Stimulated activated CD4-positive, alpha-beta T cell treated with anti-CD3 and anti-CD28 coated beads, TNF-alpha, amount 100 ng/mL, for 24 hours (primary cell): ENCODE results near the gene ZPBP2.

Experiments
- DNase-seq, 3 experiments: peaks; one replicate each; pipeline ENCODE4 v3.0.0-alpha.2; 2020; ENCODE audit warnings: low read depth in 3 of 3

ZPBP2 gene

DNA sequence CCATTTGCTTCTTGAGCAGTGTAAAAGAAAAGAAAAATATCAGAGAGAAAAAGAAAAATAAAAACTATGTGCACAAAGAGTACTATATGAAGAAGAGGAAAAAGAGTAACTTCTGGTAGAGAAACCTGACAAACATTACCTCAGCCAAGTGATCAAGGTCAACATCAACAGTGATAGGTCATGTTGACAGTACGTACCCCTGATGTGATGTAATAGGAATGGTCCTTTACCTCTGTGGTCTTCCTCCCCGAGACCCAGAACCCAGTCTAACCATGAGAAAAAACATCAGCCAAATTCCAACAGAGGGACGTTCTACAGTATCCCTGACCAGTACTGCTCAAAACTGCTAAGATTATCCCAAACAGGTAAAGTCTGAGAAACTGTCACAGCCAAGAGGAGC, 46.0 kb downstream of the ZPBP2 start:
- no peak for DNase-seq

DNA sequence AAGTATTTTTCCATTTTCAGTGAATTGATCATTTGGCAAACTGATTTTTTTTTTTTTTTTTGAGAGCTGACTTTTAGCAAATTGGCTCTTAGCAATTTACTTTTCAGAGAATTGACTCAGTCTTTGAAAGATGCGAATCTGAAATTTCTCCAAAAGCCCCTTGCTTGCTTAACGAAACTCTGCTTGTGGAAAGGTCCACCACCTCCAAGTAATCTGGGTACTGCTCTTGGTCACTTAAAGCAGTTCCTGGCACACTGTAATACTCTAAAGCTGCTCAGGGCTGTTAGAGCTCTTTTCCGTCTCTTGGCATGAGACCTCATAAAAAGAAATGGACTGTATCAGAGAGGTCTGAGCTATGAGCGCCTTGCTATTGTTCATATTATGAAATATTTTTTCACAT, 47.6 kb downstream of the ZPBP2 start:
- no peak for DNase-seq

DNA sequence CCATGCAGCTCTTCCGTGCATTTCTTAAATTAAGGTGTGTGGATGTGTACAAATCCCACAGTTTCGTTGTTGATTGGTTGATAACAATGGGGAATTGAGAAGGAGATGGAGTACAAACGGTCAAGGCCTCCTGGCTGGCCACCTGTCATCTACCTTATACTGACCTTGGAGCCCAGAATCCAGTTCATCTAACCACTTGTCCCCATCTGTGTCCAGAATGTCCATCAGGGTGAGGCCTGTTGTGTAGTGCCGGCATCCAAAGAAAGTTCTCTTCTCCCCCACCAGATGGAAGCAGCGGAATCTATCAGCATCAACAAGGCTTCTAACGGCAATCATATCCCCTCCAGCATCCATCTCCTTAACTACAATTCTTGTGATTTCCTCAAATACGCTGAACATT, 48.9 kb downstream of the ZPBP2 start:
- DNase-seq: no peak

DNA sequence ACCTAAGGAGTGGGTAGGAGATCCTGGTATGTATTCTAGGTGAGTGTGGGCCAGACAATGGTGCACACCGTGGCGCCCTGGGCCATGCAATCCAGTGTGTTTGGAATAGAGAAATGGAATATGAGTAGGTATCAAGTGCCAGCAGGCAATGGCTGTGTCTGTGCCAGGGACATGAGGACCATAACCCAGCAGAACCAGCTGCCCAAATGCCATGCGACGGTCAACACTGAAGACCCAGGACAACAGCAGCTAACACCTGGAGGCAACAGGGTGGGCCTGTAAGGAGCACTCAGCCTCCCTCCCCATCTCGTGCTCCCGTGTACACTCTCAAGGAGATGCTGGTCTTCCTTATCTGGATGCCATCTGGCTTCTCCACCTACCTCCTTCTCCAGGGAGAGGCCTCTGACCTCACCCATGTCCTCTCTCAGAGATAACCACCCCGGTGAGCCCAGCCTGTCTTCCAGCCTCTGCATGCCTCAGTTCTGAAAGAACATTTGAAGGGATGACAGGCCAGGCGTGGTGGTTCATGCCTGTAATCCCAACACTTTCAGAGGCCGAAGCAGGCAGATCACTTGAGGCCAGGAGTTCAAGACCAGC, 51.2 kb downstream of the ZPBP2 start:
- no peak for DNase-seq

DNA sequence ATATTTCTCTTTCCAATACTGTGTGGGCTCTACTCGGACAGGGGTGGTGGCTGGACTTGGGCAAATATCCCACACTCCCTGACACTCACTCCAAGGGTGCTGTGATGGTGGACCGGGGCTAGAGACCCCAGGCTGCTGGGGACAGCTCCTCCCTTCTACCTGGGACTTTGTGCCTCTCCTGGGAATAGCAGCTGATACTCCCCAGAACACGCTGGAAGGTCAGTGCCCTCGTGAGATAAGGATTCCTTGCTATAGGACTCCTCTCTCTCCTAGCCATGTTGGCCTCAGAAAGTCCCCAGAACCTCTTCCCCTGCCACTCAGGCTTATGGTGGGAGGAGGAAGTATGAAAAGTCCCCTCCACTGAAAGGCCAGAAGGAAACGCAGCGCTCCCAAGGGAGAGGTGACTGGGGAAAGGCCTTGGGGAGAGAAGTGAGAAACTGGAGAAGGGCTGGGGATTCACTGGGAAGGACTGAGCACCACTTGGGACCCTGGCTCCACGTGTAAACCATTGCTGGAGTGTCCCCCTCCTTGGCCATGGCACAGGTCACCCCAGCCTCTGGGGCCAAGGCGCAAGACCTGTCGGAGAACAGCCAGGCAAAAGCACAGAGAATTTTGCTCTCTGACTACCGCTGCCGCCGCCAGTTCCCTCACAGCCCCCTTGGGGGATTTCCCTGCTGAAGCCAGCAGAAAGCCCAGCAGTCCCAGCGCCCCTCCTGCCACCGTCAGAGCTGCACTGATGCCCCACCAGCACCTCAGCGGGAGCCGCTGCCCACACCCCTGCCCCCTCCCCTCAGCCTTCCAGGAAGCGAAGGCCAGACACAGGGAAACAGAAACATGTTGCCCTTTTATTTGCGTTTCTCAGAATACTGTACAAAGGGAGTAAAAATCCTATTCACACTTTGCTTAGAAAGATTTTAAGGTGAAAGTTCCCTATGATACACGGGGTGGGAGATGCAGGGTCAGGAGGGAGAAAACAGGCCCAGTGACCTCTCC, 52.5 kb downstream of the ZPBP2 start:
- peak in 1 of 3 experiments; percentile 69 for DNase-seq

DNA sequence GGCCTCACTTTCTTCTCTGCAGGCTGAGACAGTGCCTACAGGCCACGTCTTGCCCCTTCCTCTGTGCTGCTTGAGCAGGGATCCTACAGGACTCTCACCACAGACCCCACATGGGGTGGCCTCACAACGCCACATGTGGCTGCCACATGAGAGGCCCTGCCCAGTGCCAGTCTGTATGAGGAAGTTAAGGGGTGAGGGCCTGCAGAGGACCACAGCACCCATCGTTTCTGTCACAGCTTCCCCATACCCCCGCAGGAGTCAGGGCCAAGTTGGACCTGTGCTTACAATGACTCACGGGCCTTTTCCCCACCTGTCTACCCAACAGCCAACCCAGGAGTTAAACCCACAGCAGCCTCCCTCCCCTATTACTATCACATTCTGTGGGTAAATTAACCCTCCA, 53.3 kb downstream of the ZPBP2 start:
- DNase-seq: peak in 1 of 3 experiments; percentile 26

DNA sequence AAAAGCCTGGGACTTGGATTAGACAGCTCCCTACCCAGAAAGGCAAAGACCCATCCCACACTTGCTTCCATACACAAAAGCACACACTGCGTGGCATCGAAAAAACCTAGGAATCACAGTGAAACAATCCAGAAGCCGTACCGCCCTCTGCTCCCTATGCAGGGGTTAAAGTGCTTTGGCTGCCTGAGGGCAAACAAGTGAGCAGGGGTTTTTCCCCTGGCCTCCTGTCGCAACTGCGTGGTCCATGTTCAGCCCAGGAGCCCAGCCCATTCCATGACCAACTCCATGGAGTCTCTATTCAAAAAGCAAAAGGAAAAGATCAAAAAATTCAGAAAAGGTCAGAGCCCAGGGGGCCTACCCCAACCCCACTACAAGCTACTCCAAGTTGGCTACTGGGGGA, 54.0 kb downstream of the ZPBP2 start:
- no peak for DNase-seq

DNA sequence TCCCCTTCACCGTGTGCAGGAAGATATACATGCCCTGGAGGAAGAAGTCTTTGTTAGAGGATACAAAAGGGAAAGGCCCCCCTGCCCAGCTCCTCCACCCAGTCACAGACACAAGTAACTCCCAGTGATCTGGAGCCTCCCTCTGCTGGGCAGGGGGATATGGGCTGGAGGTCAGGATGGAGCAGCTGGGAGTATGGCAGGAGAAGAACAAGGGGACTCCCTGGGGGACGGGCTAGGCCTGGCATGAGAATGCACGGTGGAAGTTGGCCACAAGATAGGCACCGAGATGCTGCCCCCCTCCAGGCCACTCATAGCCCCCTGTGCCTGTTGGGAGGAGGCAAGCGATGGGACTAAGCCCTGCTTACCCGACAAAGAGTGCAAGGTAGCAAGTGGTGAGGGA, 55.2 kb downstream of the ZPBP2 start:
- no peak for DNase-seq

DNA sequence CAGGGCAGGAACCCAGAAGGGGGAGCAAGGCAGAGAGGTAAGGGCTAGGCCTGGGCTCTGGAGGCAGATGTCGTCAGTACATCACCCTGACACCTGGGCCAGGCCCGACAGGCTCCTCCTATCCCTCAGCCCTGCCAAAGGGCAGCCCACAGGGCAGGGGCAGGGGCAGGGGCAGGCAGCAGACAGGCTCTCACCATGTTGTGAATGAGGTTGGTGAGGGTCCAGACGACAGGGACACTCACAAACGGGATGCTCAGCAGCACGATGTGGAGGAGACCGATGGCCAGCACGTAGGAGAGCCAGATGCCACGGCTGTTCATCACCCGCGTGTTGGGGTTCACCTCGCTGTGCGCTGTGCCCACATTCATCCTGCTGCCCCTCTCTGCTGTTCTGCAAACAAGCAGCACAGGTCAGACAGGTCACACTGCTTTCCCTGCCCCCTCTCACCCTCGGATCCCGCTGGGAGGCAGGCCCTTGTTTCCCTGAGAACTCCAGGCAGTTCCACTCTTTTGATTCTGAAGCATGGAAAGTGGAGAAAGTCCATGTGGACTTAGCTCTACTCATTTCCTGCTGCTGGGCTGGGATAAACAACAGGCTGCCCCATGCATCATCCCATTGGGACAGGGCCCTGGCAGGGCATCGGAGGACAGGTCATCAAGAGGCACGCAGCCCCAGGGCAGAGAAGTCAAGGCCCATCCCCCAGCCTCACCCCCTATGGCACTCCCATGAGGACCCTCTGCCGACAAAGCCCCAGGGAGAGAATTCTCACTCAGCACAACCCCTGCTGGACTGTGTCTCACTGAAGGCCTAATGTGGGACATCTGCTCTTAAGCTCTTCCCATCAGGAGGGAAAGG, 56.1 kb downstream of the ZPBP2 start:
- DNase-seq: no peak

DNA sequence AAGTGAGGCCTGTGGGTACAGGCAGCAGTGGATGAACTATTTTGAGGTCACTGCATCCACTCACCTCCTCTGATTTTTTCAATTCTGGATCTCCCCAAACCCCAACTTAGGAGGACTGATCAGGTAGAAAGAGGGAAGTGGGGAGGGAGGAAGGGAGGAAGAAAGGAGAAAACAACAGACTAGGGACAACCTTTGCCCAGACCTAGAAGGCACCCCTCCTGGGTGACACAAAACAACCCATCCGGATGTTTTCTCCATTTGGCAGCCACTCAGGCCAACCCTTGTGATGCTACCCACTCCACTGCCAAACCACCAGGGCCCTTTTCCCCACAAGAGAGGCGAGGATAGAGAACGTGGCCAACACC, 56.7 kb downstream of the ZPBP2 start:
- DNase-seq: no peak

DNA sequence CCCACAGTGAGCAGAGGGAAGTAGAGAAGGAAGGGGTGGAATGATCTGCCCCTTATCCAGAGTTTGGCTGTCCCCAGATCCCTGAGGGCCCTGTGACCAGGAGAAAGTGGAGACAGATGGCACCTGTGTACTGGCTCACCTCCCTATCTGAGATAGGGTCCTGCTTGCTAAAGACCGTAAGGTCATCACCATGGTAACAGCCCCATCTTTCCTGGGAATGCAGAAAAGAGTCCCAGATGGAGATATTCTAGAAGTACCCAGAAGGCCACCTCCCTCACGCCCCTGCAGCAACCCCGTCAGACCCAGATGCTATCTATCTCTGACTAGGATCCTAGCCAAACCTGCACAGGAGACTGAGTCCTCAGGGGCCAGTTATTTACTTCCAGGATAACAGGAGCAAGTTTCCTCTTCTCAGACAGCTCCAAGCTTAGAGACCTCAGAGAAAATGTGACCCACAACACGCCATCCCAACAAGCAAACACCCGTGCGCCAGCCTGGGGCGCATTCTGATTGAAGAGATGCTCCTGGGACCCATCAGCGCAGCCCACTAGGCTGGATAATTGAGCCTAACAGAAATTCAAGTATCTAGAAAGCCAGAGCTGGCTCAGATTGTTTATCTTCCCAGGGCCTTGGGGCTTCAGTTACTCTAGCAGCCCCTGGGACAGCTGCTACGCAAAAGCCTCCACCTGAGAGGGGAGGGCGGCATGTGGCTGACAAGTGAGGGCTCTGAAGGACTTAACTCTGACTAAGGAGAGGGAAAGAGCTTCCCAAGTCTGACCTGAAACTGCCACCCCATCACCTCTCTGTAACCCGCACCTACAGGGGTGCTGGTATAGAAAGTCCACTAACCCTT, 57.5 kb downstream of the ZPBP2 start:
- DNase-seq: no peak

DNA sequence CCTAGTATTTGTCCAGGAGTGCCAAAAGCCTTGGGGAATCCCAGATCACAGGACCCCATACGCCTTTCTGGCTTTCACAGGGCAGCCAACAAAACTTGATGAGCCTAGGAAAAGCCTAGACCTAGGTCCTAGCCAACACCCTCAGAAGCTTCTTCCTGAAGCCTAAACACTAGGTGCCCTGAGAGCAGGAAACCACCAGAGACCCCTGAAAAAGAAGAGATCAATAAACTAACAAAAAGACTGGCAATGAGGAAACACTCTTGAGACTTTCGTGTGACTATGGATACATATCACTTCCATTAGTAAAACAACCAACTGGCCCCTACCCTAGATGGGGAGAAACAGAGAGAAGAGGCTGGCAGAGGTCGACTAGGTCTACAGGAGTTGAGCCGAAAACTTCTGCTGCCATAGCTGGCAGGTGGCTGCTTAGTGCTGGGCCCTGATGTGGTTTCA, 58.2 kb downstream of the ZPBP2 start:
- DNase-seq: no peak

DNA sequence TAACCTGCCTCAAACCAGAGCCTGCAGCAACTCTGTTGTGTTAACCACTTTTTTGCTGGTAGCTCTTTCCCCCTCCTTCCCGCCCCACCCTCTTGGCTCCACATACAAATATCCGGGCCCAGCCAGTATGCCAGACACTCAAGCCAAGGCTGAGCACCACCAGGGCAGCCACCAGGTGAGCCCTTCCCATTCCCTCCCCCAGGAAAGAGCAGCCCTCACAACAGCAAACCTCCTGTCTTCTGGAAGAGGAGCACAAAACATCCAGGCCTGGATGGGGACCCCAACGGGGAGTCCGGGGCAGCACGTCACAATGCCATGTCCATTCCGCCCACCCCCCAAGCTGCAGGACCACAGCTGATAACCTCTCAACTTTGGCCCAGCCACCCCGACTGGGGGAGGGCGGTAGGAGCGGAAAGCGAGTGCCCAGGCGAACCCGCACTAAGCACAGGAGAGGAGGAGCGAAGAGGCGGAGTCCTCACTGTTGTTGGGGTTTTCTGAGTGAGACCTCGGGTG, 58.6 kb downstream of the ZPBP2 start:
- peak in 1 of 3 experiments; percentile 55 for DNase-seq
